MM.1S (cell line): Measurements from ENCODE around the gene ARMH2.

ENCODE experiments used
- EZH2 ChIP-seq: fragments of 300-600 bp; sonication (generic); optimal IDR thresholded peaks from 2 replicates; pipeline ENCODE3; 2017; ENCODE audit warnings: low read depth, mild to moderate bottlenecking, antibody characterized with exemption, low read length, mixed read lengths
- TF ChIP-seq, protein P1 (sequence below): fragments of 300-600 bp; sonication (generic); IDR thresholded peaks from 2 replicates; pipeline ENCODE4 v1.5.1; 2016; ENCODE audit warnings: antibody characterized with exemption, low read length, mixed read lengths

DNA sequence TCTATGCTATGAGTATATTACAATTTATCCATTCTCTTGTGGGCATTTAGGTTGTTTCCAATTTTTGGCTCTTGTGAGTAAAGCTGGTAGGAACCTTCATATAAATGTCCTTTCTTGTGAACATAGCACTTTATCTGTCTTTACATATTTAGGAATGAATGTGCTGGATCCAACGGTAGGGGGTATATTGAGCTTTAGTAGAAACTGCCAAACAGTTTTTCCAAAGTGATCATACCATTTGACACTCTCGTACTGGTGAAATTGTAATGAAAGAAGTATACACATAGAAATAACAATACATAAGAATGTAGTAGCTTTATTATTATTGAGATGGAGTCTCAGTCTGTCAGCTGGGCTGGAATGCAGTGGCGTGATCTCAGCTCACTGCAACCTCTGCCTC is 30.9 kb upstream of the ARMH2 start:
- TF ChIP-seq, protein P1, sequence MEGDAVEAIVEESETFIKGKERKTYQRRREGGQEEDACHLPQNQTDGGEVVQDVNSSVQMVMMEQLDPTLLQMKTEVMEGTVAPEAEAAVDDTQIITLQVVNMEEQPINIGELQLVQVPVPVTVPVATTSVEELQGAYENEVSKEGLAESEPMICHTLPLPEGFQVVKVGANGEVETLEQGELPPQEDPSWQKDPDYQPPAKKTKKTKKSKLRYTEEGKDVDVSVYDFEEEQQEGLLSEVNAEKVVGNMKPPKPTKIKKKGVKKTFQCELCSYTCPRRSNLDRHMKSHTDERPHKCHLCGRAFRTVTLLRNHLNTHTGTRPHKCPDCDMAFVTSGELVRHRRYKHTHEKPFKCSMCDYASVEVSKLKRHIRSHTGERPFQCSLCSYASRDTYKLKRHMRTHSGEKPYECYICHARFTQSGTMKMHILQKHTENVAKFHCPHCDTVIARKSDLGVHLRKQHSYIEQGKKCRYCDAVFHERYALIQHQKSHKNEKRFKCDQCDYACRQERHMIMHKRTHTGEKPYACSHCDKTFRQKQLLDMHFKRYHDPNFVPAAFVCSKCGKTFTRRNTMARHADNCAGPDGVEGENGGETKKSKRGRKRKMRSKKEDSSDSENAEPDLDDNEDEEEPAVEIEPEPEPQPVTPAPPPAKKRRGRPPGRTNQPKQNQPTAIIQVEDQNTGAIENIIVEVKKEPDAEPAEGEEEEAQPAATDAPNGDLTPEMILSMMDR = no peak; the same call in 1 of the 2 replicates
- TF ChIP-seq EZH2 = no peak
